Liver (tissue), 9 donors: ENCODE measurements around the gene SCARB1. TPM values are rescaled to one million over a fixed set of nuclear protein-coding genes. Genes with fewer than 3 reads are reported as not detected.
A peak's percentile ranks its signal among the peaks of the same experiment; 100 is the strongest.

Source experiments
- DNase-seq: peaks from one replicate; pipeline ENCODE4 v3.0.0-alpha.2; 2017; ENCODE audit warnings: low spot score
- H3K27ac ChIP-seq, 2 donors: one replicate each; pipeline ENCODE4 v1.7.0; 2013; ENCODE audit warnings: inconsistent platforms in 2 of 2, low read length in 2 of 2, control low read depth in 1 of 2, low read depth in 1 of 2, mild to moderate bottlenecking in 1 of 2
- H3K27me3 ChIP-seq, 4 donors: one replicate each; pipeline versions ENCODE4 v1.6.1 to v1.7.0; 2013; ENCODE audit warnings: low read length in 3 of 4, inconsistent platforms in 1 of 4, mild to moderate bottlenecking in 1 of 4, moderate library complexity in 1 of 4; ENCODE audit not compliant: control insufficient read depth in 4 of 4, insufficient read depth in 4 of 4
- H3K36me3 ChIP-seq, 4 donors: one replicate each; pipeline versions ENCODE4 v1.6.1 to v1.7.0; 2013; ENCODE audit warnings: low read length in 3 of 4, mild to moderate bottlenecking in 3 of 4, low read depth in 1 of 4, moderate library complexity in 1 of 4; ENCODE audit not compliant: control insufficient read depth in 4 of 4, insufficient read depth in 3 of 4
- H3K4me1 ChIP-seq, 4 donors: one replicate each; pipeline versions ENCODE4 v1.6.1 to v1.7.0; 2013; ENCODE audit warnings: low read length in 3 of 4, mild to moderate bottlenecking in 3 of 4, moderate library complexity in 1 of 4; ENCODE audit not compliant: control insufficient read depth in 4 of 4, insufficient read depth in 4 of 4
- H3K4me3 ChIP-seq, 3 donors: one replicate each; pipeline versions ENCODE4 v1.6.1 to v1.7.0; 2013; ENCODE audit warnings: low read length in 3 of 3, control low read depth in 1 of 3, low read depth in 1 of 3, mild to moderate bottlenecking in 1 of 3
- H3K9ac ChIP-seq, 2 donors: one replicate each; pipeline ENCODE4 v1.7.0; 2013; ENCODE audit warnings: low read length in 2 of 2, mild to moderate bottlenecking in 2 of 2, moderate library complexity in 2 of 2, control low read depth in 1 of 2, low read depth in 1 of 2
- H3K9me3 ChIP-seq, 4 donors: one replicate each; pipeline versions ENCODE4 v1.6.1 to v1.7.0; 2013; ENCODE audit warnings: low read length in 3 of 4; ENCODE audit not compliant: control insufficient read depth in 4 of 4
- EGR1 ChIP-seq, 2 donors: IDR thresholded peaks; 2 replicates each; pipeline ENCODE4 v1.6.1; 2016 to 2018; ENCODE audit warnings: antibody characterized with exemption in 2 of 2, low read depth in 2 of 2
- FOXA1 ChIP-seq: IDR thresholded peaks from 2 replicates; pipeline ENCODE4 v1.6.1; 2016; ENCODE audit warnings: antibody characterized with exemption
- FOXA2 ChIP-seq: IDR thresholded peaks from 2 replicates; pipeline ENCODE4 v1.6.1; 2016; ENCODE audit warnings: antibody characterized with exemption
- GABPA ChIP-seq, 2 donors: IDR thresholded peaks in 1 of 2; conservative IDR thresholded peaks in 1 of 2; 2 replicates each; pipeline ENCODE4 v1.6.1; 2016; ENCODE audit warnings: antibody characterized with exemption in 2 of 2, mild to moderate bottlenecking in 1 of 2, moderate library complexity in 1 of 2
- HNF4A ChIP-seq, 2 donors: conservative IDR thresholded peaks; 2 replicates each; pipeline ENCODE4 v1.6.1; 2016; ENCODE audit warnings: antibody characterized with exemption in 2 of 2, mild to moderate bottlenecking in 2 of 2
- HNF4G ChIP-seq: IDR thresholded peaks from 2 replicates; pipeline ENCODE4 v1.6.1; 2016; ENCODE audit warnings: antibody characterized with exemption
- JUND ChIP-seq, 2 donors: IDR thresholded peaks; 2 replicates each; pipeline ENCODE4 v1.6.1; 2016; ENCODE audit warnings: antibody characterized with exemption in 2 of 2
- MAX ChIP-seq: IDR thresholded peaks from 2 replicates; pipeline ENCODE4 v1.6.1; 2016; ENCODE audit warnings: antibody characterized with exemption
- NR2F2 ChIP-seq: IDR thresholded peaks from 2 replicates; pipeline ENCODE4 v1.6.1; 2016; ENCODE audit warnings: antibody characterized with exemption
- RAD21 ChIP-seq, 2 donors: IDR thresholded peaks; 2 replicates each; pipeline ENCODE4 v1.6.1; 2016; ENCODE audit warnings: antibody characterized with exemption in 2 of 2, mild to moderate bottlenecking in 2 of 2
- RXRA ChIP-seq, 2 donors: IDR thresholded peaks; 2 replicates each; pipeline ENCODE4 v1.6.1; 2017 to 2018; ENCODE audit warnings: antibody characterized with exemption in 2 of 2, mild to moderate bottlenecking in 1 of 2
- SP1 ChIP-seq: IDR thresholded peaks from 2 replicates; pipeline ENCODE4 v1.6.1; 2018; ENCODE audit warnings: antibody characterized with exemption, mild to moderate bottlenecking
- TAF1 ChIP-seq: conservative IDR thresholded peaks from 2 replicates; pipeline ENCODE4 v1.6.1; 2016; ENCODE audit warnings: antibody characterized with exemption, mild to moderate bottlenecking
- YY1 ChIP-seq: IDR thresholded peaks from 2 replicates; pipeline ENCODE4 v1.6.1; 2016; ENCODE audit warnings: antibody characterized with exemption, mild to moderate bottlenecking
- ZBTB33 ChIP-seq: IDR thresholded peaks from 2 replicates; pipeline ENCODE4 v1.6.1; 2016; ENCODE audit warnings: antibody characterized with exemption
- WGBS: extraction: QIAGEN DNeasy Blood & Tissue Kit; methylation state at CpG from one replicate; pipeline ENCODE4 v1.1.7; 2013; 5-methylcytosine and 5-hydroxymethylcytosine counted together
- polyA plus RNA-seq, 2 donors: library from polyadenylated mRNA; stranded (reverse) in 1 of 2; unstranded in 1 of 2; fragments of 200-250 nt in 1 of 2; fragments of >200 nt in 1 of 2; fragmentation: Nextera tagmentation in 1 of 2; extraction: Ambion mirVana in 1 of 2; gene quantifications; one replicate each; pipeline versions ENCODE4 v1.2.1 to v1.2.3, GENCODE V29; 2013 to 2015
- total RNA-seq, 2 donors: library from RNA; depleted of rRNA; stranded (reverse); fragments of >200 nt; gene quantifications; one replicate each; pipeline ENCODE4 v1.2.3, GENCODE V29; 2014
- TF ChIP-seq, protein P1 (sequence below): fragments of 150-350 bp; IDR thresholded peaks from 2 replicates; pipeline ENCODE4 v1.5.1; 2017; ENCODE audit warnings: improper control_type of control experiment, low read depth, low read length; ENCODE audit not compliant: missing input control
- TF ChIP-seq, protein P2 (sequence below): IDR thresholded peaks from 2 replicates; pipeline ENCODE4 v1.6.1; 2016; ENCODE audit warnings: antibody characterized with exemption
- TF ChIP-seq, protein P3 (sequence below): IDR thresholded peaks from 2 replicates; pipeline ENCODE4 v1.6.1; 2016; ENCODE audit warnings: antibody characterized with exemption, mild to moderate bottlenecking
- donor health status: healthy.
- donor health status: healthy.
- donor health status: healthy.
- donor health status: healthy.
- donor health status: healthy.

Gene SCARB1
- total and polyA plus RNA-seq, 4 donors, result 85.3 to 289 (median 141) TPM

DNA sequence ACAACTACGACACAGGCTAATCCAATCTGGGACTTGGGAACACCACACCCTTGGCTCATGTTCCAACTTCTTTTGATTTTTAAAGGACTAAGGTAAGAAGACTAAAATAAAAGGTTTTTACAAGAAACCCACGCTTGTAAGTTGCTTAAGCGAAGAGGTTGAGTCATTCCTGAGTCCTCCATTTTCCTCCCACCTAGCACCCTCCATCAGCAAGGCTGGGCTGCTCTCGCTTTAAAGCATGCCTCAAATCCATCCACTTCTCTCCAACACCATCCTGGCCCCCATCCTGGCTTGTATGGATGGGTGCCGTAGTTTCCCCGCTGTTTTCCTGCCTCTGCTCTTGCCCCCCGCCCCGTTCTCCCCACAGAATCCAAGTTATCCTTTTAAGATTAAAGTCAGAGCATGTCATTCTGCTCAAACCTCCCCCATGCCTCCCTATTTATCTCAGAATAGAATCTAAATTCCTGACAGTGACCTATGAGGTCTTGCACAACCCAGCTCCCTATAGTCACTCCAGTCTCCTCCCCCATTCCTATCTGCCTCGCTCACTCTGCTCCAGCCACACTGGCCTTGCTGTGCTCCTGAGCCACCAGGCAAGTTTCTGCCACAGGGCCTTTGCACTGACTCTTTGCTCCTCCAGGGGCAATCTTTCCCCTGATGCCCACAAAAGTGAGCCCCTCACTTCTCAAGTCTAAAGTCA lies 34.5 kb downstream of the SCARB1 start:
- Histone ChIP-seq H3K27ac (peak overlapping the region; percentile 90), H3K27me3 (no peaks in the 10 kb centered on the region), H3K9me3 (no peaks in the 10 kb centered on the region), H3K36me3 (no peaks in the 10 kb centered on the region), H3K9ac (peak overlapping the region in 1 of 2 donors; percentile 32), H3K4me1 (peaks cover 11 to 66% (median 54%) of the 10 kb centered on the region in 4 donors), H3K4me3 (no peak overlapping the region)
- WGBS, result 73% methylated on average over 9 of the region's 9 CpGs
- peak; percentile 71 for TF ChIP-seq MAX
- TF ChIP-seq, protein P1, sequence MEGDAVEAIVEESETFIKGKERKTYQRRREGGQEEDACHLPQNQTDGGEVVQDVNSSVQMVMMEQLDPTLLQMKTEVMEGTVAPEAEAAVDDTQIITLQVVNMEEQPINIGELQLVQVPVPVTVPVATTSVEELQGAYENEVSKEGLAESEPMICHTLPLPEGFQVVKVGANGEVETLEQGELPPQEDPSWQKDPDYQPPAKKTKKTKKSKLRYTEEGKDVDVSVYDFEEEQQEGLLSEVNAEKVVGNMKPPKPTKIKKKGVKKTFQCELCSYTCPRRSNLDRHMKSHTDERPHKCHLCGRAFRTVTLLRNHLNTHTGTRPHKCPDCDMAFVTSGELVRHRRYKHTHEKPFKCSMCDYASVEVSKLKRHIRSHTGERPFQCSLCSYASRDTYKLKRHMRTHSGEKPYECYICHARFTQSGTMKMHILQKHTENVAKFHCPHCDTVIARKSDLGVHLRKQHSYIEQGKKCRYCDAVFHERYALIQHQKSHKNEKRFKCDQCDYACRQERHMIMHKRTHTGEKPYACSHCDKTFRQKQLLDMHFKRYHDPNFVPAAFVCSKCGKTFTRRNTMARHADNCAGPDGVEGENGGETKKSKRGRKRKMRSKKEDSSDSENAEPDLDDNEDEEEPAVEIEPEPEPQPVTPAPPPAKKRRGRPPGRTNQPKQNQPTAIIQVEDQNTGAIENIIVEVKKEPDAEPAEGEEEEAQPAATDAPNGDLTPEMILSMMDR, result no peak
- TF ChIP-seq HNF4G, result no peak
- TF ChIP-seq, protein P2, sequence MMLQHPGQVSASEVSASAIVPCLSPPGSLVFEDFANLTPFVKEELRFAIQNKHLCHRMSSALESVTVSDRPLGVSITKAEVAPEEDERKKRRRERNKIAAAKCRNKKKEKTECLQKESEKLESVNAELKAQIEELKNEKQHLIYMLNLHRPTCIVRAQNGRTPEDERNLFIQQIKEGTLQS, result peak; percentile 25
- peak; percentile 31 for TF ChIP-seq YY1
- TF ChIP-seq NR2F2, result no peak
- TF ChIP-seq RXRA (IDR thresholded peaks at IDR 0.05), result peak; percentile 54 to 70
- TF ChIP-seq, protein P3, sequence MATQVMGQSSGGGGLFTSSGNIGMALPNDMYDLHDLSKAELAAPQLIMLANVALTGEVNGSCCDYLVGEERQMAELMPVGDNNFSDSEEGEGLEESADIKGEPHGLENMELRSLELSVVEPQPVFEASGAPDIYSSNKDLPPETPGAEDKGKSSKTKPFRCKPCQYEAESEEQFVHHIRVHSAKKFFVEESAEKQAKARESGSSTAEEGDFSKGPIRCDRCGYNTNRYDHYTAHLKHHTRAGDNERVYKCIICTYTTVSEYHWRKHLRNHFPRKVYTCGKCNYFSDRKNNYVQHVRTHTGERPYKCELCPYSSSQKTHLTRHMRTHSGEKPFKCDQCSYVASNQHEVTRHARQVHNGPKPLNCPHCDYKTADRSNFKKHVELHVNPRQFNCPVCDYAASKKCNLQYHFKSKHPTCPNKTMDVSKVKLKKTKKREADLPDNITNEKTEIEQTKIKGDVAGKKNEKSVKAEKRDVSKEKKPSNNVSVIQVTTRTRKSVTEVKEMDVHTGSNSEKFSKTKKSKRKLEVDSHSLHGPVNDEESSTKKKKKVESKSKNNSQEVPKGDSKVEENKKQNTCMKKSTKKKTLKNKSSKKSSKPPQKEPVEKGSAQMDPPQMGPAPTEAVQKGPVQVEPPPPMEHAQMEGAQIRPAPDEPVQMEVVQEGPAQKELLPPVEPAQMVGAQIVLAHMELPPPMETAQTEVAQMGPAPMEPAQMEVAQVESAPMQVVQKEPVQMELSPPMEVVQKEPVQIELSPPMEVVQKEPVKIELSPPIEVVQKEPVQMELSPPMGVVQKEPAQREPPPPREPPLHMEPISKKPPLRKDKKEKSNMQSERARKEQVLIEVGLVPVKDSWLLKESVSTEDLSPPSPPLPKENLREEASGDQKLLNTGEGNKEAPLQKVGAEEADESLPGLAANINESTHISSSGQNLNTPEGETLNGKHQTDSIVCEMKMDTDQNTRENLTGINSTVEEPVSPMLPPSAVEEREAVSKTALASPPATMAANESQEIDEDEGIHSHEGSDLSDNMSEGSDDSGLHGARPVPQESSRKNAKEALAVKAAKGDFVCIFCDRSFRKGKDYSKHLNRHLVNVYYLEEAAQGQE, result peak; percentile 58
- peak; percentile 10 to 33 for TF ChIP-seq RAD21 (IDR thresholded peaks at IDR 0.05)
- TF ChIP-seq SP1, result no peak
- no peak for TF ChIP-seq ZBTB33
- peak in 1 of 2 donors; percentile 66 for TF ChIP-seq HNF4A (conservative IDR thresholded peaks at IDR 0.05)
- peak; percentile 25 for TF ChIP-seq FOXA1
- TF ChIP-seq JUND (IDR thresholded peaks at IDR 0.05), result peak in 1 of 2 donors; percentile 66
- no peak for TF ChIP-seq FOXA2
- peak in 1 of 2 donors; percentile 5 for TF ChIP-seq GABPA (IDR thresholded peaks at IDR 0.05 in 1 of 2, conservative IDR thresholded peaks at IDR 0.05 in 1 of 2)
- TF ChIP-seq EGR1 (IDR thresholded peaks at IDR 0.05; ENCODE audit: low read depth in 2 of 2), result no peak
- TF ChIP-seq TAF1, result no peak
- DNase-seq, result no peak
